Tibial artery (tissue), 4 donors: ENCODE data around the gene ACTN1.

Experiments used
- DNase-seq, 2 donors: peaks; one replicate each; pipeline ENCODE4 v3.0.0-alpha.2; 2019
- H3K27ac ChIP-seq, 2 donors: fragments of 200-600 bp; sonication (generic) in 1 of 2; 1 replicate in 1 of 2; 2 replicates in 1 of 2; pipeline ENCODE4 v1.5.1; 2018 to 2019; ENCODE audit warnings: mild to moderate bottlenecking in 1 of 2
- H3K27me3 ChIP-seq, 2 donors: fragments of 200-600 bp; sonication (generic) in 1 of 2; one replicate each; pipeline versions ENCODE4 v1.5.1 to v1.6.0; 2016 to 2019
- H3K36me3 ChIP-seq, 3 donors: fragments of 200-600 bp; sonication (generic) in 2 of 3; one replicate each; pipeline ENCODE4 v1.5.1; 2016 to 2019; ENCODE audit warnings: mild to moderate bottlenecking in 2 of 3
- H3K4me1 ChIP-seq, 4 donors: fragments of 200-600 bp; sonication (generic) in 2 of 4; 1 replicate in 3 of 4; 2 replicates in 1 of 4; pipeline ENCODE4 v1.5.1; 2016 to 2019
- H3K4me3 ChIP-seq, 2 donors: fragments of 200-600 bp; sonication (generic) in 1 of 2; 1 replicate in 1 of 2; 2 replicates in 1 of 2; pipeline ENCODE4 v1.5.1; 2018 to 2019; ENCODE audit warnings: mild to moderate bottlenecking in 2 of 2
- H3K9me3 ChIP-seq, 3 donors: fragments of 200-600 bp; sonication (generic) in 1 of 3; one replicate each; pipeline ENCODE4 v1.5.1; 2016 to 2019
- intact Hi-C: fragments of 100-400 bp; cut with DNase I; formaldehyde crosslinking; loops from one replicate; pipeline ENCODE4 v1.15.0; 2023; ENCODE audit warnings: low total_unique reads
- TF ChIP-seq, protein P1 (sequence below), 2 experiments: fragments of 200-600 bp in 1 of 2; fragments of 450-650 bp in 1 of 2; IDR thresholded peaks; one replicate each; pipeline ENCODE4 v1.5.1; 2017 to 2019; ENCODE audit warnings: antibody characterized with exemption in 2 of 2, mild to moderate bottlenecking in 1 of 2, moderate library complexity in 1 of 2

ACTN1 gene

DNA sequence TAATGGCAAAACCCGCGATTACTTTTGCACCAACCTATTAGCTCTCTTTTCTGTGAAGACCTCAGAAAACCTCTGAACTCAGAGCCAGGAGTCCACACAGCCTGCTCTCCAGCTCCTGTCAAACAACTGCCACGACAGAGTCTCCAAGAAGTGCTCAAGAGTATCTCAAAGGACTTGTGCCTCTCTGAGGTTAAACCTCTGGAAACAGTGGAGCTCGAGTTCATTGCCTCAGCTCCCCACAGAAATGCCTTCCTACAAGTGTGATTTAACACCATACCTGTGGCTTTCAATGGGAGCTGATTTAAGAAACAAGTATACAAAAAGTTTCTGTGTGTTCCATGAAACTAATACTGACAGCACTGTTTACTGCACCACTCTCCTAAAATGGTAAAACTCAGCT lies 20.1 kb downstream of the ACTN1 start:
- no peak for DNase-seq
- TF ChIP-seq, protein P1, sequence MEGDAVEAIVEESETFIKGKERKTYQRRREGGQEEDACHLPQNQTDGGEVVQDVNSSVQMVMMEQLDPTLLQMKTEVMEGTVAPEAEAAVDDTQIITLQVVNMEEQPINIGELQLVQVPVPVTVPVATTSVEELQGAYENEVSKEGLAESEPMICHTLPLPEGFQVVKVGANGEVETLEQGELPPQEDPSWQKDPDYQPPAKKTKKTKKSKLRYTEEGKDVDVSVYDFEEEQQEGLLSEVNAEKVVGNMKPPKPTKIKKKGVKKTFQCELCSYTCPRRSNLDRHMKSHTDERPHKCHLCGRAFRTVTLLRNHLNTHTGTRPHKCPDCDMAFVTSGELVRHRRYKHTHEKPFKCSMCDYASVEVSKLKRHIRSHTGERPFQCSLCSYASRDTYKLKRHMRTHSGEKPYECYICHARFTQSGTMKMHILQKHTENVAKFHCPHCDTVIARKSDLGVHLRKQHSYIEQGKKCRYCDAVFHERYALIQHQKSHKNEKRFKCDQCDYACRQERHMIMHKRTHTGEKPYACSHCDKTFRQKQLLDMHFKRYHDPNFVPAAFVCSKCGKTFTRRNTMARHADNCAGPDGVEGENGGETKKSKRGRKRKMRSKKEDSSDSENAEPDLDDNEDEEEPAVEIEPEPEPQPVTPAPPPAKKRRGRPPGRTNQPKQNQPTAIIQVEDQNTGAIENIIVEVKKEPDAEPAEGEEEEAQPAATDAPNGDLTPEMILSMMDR (IDR thresholded peaks at IDR 0.05), result no peak
- intact Hi-C loops, result loop anchor here (5.0 kb wide), 1 partner anchor 123 kb away; no protein-coding TSS in a partner anchor
- Histone ChIP-seq H3K27ac (peak overlapping the region; percentile 97 to 100), H3K4me3 (no peak overlapping the region), H3K4me1 (peaks cover 4 to 100% (median 85%) of the 10 kb centered on the region in 4 donors), H3K9me3 (no peaks in the 10 kb centered on the region), H3K27me3 (no peaks in the 10 kb centered on the region), H3K36me3 (peaks cover 4 to 6% (median 5%) of the 10 kb centered on the region in 3 donors)

DNA sequence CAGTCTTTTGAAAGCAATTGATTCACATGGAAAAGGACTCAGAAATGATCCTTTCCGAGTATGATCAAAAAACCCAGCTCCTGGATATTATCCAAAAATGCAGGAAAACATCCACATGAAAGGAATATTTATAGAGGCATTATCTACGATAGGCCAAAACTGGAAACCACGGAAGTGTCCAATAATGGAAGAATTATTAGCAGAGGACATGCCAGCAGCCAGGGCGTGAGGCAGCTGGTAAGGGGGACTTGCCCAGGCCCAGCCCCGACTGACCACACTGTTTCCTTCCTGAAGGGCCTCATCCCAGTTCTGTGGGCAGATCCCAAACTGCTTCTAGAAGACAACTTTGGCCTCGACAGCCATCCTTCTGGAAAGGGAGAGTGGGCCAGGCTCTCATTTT lies 20.5 kb downstream of the ACTN1 start:
- Histone ChIP-seq H3K36me3 (peaks cover 4 to 6% (median 5%) of the 10 kb centered on the region in 3 donors), H3K4me1 (peaks cover 4 to 100% (median 85%) of the 10 kb centered on the region in 4 donors), H3K27ac (peak overlapping the region; percentile 97 to 100), H3K9me3 (no peaks in the 10 kb centered on the region), H3K4me3 (peak overlapping the region in 1 of 2 donors; percentile 1), H3K27me3 (no peaks in the 10 kb centered on the region)
- no peak for DNase-seq
- TF ChIP-seq, protein P1 (IDR thresholded peaks at IDR 0.05), result no peak
- intact Hi-C loops, result loop anchor here (5.0 kb wide), 1 partner anchor 124 kb away; no protein-coding TSS in a partner anchor

DNA sequence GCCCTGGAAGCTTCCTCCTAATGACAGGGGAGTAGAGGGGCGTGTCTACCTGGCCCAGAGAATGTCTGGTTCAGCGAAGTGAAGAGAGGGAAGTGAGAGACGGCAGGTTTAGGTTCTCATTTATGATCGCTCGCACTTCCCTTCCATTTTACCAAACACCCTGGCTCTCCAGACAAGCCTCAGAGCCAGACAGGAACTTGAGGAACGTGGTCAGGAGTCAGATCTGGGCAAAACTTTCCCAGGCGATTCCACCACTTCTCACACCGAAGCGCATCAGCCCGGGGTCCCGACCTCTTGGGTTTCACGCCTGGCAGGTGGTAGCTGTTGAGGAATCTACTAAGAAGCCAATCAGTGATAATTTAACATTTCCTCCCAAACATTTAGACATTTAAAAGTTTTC lies 21.3 kb downstream of the ACTN1 start:
- H3K4me3 ChIP-seq, result peak overlapping the region in 1 of 2 donors; percentile 1
- no peaks in the 10 kb centered on the region for H3K27me3 ChIP-seq
- no peak for DNase-seq
- H3K4me1 ChIP-seq, result peaks cover 4 to 100% (median 85%) of the 10 kb centered on the region in 4 donors
- peak overlapping the region; percentile 97 to 100 for H3K27ac ChIP-seq
- no peaks in the 10 kb centered on the region for H3K9me3 ChIP-seq
- TF ChIP-seq, protein P1 (IDR thresholded peaks at IDR 0.05), result no peak
- intact Hi-C loops, result loop anchor here (5.0 kb wide), 1 partner anchor 125 kb away; no protein-coding TSS in a partner anchor
- H3K36me3 ChIP-seq, result peaks cover 4 to 6% (median 5%) of the 10 kb centered on the region in 3 donors

DNA sequence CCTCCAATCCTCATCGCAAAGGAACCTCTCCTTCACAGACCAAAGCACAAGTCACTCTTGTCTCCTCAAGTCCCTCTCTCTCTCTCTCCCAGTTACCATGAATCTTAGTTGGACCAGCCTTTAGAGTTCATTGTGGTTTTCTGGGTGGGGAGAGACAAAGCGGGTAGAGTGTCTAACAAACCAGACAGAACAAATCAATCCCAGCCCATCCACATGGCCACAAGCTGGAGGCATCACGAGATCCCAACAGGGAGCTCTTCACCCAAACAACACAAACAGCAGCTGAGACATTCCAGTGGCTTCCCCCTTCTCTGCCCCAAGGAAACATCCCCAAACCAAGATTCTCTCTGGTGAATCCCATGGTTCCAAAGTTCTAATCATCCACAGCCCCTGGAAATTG lies 22.4 kb downstream of the ACTN1 start:
- Histone ChIP-seq H3K36me3 (peaks cover 4 to 10% (median 5%) of the 10 kb centered on the region in 3 donors), H3K9me3 (no peaks in the 10 kb centered on the region), H3K4me1 (peaks cover 8 to 100% (median 85%) of the 10 kb centered on the region in 4 donors), H3K4me3 (no peak overlapping the region), H3K27ac (peak overlapping the region; percentile 97 to 100), H3K27me3 (no peaks in the 10 kb centered on the region)
- TF ChIP-seq, protein P1 (IDR thresholded peaks at IDR 0.05), result no peak
- DNase-seq, result no peak
- intact Hi-C loops, result loop anchor here (5.0 kb wide), 1 partner anchor 126 kb away; no protein-coding TSS in a partner anchor

DNA sequence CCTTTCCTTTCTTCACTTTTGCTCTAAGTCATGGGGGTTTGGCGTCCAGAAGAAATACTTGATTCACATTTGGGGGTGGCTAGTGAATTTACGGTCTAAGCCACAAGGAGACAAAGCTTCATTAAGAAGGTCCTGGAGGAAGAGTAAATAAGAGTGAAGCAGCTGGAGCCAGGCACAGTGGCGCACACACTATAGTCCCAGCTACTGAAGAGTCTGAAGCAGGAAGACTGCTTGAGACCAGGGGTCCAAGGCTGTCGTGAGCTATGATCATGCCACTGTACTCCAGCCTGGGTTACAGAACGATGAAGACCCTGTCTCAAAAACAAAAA lies 23.3 kb downstream of the ACTN1 start:
- peak overlapping the region; percentile 4 to 35 for H3K4me3 ChIP-seq
- H3K27ac ChIP-seq, result peak overlapping the region; percentile 97 to 100
- no peaks in the 10 kb centered on the region for H3K27me3 ChIP-seq
- TF ChIP-seq, protein P1 (IDR thresholded peaks at IDR 0.05), result no peak
- intact Hi-C loops, result loop anchor here (5.0 kb wide), 1 partner anchor 126 kb away; no protein-coding TSS in a partner anchor
- no peaks in the 10 kb centered on the region for H3K9me3 ChIP-seq
- peaks cover 8 to 100% (median 88%) of the 10 kb centered on the region in 4 donors for H3K4me1 ChIP-seq
- no peak for DNase-seq
- peaks cover 4 to 10% (median 5%) of the 10 kb centered on the region in 3 donors for H3K36me3 ChIP-seq
